ENCODE data around the gene HMCN2.

The HMCN2 gene

DNA sequence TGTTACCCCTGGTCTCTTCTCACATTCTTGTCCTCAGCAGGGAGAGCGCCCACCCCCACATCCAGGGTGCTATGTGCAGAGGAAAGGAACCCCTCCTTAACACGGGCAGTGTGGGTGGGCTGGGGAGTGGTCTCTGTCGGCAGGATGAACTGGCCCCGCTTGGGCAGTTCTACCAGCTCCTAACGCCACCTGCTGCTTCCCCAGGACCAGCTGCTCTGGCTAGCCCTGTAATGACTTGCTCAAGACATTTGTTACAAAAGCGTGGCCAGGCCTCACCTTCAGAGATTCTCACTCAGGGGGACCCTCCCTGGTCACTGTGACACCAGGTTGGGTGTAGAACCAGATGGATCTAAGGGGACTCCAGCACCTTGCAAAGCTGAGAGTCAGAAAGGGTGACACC, 82.4 kb downstream of the HMCN2 start:
- H4K20me1 ChIP-seq (ENCODE audit: insufficient read depth, low read length): no peaks in the 10 kb centered on the region
- H3K9me3 ChIP-seq (ENCODE audit: insufficient read depth, low read length): no peaks in the 10 kb centered on the region
- no peaks in the 10 kb centered on the region for H3K79me2 ChIP-seq (ENCODE audit: low read length)
- no peak overlapping the region for H3K4me3 ChIP-seq (ENCODE audit: low read length)
- H3K4me1 ChIP-seq (ENCODE audit: low read length): peaks cover 9% of the 10 kb centered on the region; the same call in 1 of the 2 replicates
- no peak overlapping the region for H2AFZ ChIP-seq (ENCODE audit: low read depth, low read length)
- TF ChIP-seq, protein P1, sequence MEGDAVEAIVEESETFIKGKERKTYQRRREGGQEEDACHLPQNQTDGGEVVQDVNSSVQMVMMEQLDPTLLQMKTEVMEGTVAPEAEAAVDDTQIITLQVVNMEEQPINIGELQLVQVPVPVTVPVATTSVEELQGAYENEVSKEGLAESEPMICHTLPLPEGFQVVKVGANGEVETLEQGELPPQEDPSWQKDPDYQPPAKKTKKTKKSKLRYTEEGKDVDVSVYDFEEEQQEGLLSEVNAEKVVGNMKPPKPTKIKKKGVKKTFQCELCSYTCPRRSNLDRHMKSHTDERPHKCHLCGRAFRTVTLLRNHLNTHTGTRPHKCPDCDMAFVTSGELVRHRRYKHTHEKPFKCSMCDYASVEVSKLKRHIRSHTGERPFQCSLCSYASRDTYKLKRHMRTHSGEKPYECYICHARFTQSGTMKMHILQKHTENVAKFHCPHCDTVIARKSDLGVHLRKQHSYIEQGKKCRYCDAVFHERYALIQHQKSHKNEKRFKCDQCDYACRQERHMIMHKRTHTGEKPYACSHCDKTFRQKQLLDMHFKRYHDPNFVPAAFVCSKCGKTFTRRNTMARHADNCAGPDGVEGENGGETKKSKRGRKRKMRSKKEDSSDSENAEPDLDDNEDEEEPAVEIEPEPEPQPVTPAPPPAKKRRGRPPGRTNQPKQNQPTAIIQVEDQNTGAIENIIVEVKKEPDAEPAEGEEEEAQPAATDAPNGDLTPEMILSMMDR (IDR thresholded peaks at IDR 0.05; ENCODE audit: low read depth, low read length): peak; percentile 12; the same call in 1 of the 2 replicates
- TF ChIP-seq EZH2phosphoT487 (IDR thresholded peaks at IDR 0.05; ENCODE audit: low read depth): no peak
- no peaks in the 10 kb centered on the region for H3K27me3 ChIP-seq (ENCODE audit: low read depth, low read length)
- H3K4me2 ChIP-seq (ENCODE audit: low read length): no peak overlapping the region
- no peak overlapping the region for H3K27ac ChIP-seq (ENCODE audit: low read length)
- no peaks in the 10 kb centered on the region for H3K36me3 ChIP-seq (replicated peaks; ENCODE audit: low read depth, low read length)
- H3K9ac ChIP-seq (ENCODE audit: low read length): no peak overlapping the region

DNA sequence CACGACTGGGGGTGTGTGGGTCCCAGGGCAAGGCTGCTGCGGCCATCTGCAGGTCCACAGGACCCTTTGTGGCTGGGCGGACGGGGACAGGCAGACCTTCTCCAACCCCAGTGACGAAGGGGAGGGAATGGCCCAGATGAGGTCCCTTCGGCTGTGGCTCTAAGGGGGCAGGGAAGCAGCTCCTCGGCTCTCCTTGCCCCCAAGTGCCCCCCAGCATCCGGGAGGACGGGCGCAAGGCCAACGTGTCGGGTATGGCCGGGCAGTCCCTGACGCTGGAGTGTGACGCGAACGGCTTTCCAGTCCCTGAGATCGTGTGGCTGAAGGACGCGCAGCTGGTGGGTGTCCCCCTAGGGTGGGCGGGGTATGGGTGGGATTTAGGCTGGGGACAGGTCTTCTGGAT, 82.8 kb downstream of the HMCN2 start:
- Histone ChIP-seq H2AFZ (ENCODE audit: low read depth, low read length) (no peak overlapping the region), H3K79me2 (ENCODE audit: low read length) (no peaks in the 10 kb centered on the region), H3K4me3 (ENCODE audit: low read length) (no peak overlapping the region), H3K27ac (ENCODE audit: low read length) (no peak overlapping the region), H4K20me1 (ENCODE audit: insufficient read depth, low read length) (no peaks in the 10 kb centered on the region), H3K4me2 (ENCODE audit: low read length) (no peak overlapping the region), H3K9ac (ENCODE audit: low read length) (no peak overlapping the region), H3K36me3 (replicated peaks; ENCODE audit: low read depth, low read length) (no peaks in the 10 kb centered on the region), H3K4me1 (ENCODE audit: low read length) (peaks cover 9% of the 10 kb centered on the region; the same call in 1 of the 2 replicates), H3K27me3 (ENCODE audit: low read depth, low read length) (no peaks in the 10 kb centered on the region), H3K9me3 (ENCODE audit: insufficient read depth, low read length) (no peaks in the 10 kb centered on the region)
- TF ChIP-seq, protein P1 (IDR thresholded peaks at IDR 0.05; ENCODE audit: low read depth, low read length): no peak
- no peak for TF ChIP-seq EZH2phosphoT487 (IDR thresholded peaks at IDR 0.05; ENCODE audit: low read depth)

DNA sequence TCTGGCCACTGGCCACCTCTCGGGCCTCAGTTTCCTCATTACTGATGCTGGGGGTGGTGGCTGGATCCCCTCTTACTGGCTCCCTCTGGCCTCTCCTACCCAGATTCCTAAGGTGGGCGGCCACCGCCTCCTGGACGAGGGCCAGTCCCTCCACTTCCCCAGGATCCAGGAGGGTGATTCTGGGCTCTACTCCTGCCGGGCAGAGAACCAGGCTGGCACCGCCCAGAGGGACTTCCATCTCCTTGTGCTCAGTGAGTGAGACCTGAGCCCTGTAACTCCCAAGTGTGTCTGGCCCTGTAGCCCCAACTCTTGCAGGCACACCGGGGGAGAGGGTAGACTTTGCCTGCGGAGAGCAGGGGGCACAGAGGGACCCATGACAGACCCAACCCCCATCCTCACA, 83.3 kb downstream of the HMCN2 start:
- H4K20me1 ChIP-seq (ENCODE audit: insufficient read depth, low read length): no peaks in the 10 kb centered on the region
- H3K4me3 ChIP-seq (ENCODE audit: low read length): no peak overlapping the region
- no peak overlapping the region for H3K4me2 ChIP-seq (ENCODE audit: low read length)
- no peaks in the 10 kb centered on the region for H3K79me2 ChIP-seq (ENCODE audit: low read length)
- no peak overlapping the region for H2AFZ ChIP-seq (ENCODE audit: low read depth, low read length)
- no peak overlapping the region for H3K9ac ChIP-seq (ENCODE audit: low read length)
- no peaks in the 10 kb centered on the region for H3K36me3 ChIP-seq (replicated peaks; ENCODE audit: low read depth, low read length)
- no peaks in the 10 kb centered on the region for H3K9me3 ChIP-seq (ENCODE audit: insufficient read depth, low read length)
- TF ChIP-seq, protein P1 (IDR thresholded peaks at IDR 0.05; ENCODE audit: low read depth, low read length): no peak
- TF ChIP-seq EZH2phosphoT487 (IDR thresholded peaks at IDR 0.05; ENCODE audit: low read depth): no peak
- no peak overlapping the region for H3K27ac ChIP-seq (ENCODE audit: low read length)
- H3K27me3 ChIP-seq (ENCODE audit: low read depth, low read length): 0 out of 2 replicates have a peak, but pooled peaks cover 2% of the 10 kb centered on the region
- peaks cover 9% of the 10 kb centered on the region; the same call in 1 of the 2 replicates for H3K4me1 ChIP-seq (ENCODE audit: low read length)

- Histone ChIP-seq H3K4me3 (ENCODE audit: low read length) (no peak overlapping the region), H3K27me3 (ENCODE audit: low read depth, low read length) (0 out of 2 replicates have a peak, but pooled peaks cover 2% of the 10 kb centered on the region), H2AFZ (ENCODE audit: low read depth, low read length) (no peak overlapping the region), H4K20me1 (ENCODE audit: insufficient read depth, low read length) (no peaks in the 10 kb centered on the region), H3K9ac (ENCODE audit: low read length) (no peak overlapping the region), H3K27ac (ENCODE audit: low read length) (no peak overlapping the region), H3K9me3 (ENCODE audit: insufficient read depth, low read length) (no peaks in the 10 kb centered on the region), H3K4me2 (ENCODE audit: low read length) (no peak overlapping the region), H3K36me3 (replicated peaks; ENCODE audit: low read depth, low read length) (no peaks in the 10 kb centered on the region), H3K79me2 (ENCODE audit: low read length) (no peaks in the 10 kb centered on the region), H3K4me1 (ENCODE audit: low read length) (peaks cover 9% of the 10 kb centered on the region; the same call in 1 of the 2 replicates)
- TF ChIP-seq, protein P1 (IDR thresholded peaks at IDR 0.05; ENCODE audit: low read depth, low read length): no peak
Measured at GRCh38 chr9:130349398-130349797, 83.8 kb downstream of the HMCN2 start.

Measured in OCI-LY3 (cell line).